Trophoblast cell (in vitro differentiated cells and primary cell): ENCODE measurements around the gene ITLN2.

Experiments
- DNase-seq, 2 donors: peaks; one replicate each; pipeline ENCODE4 v3.0.0-alpha.2; 2016
- H2AFZ ChIP-seq: 2 replicates; pipeline ENCODE4 v1.6.1; 2013; ENCODE audit warnings: low read length, moderate library complexity, mild to moderate bottlenecking; ENCODE audit not compliant: insufficient read depth, poor library complexity
- H2AK5ac ChIP-seq: 2 replicates; pipeline ENCODE4 v1.6.1; 2013; ENCODE audit warnings: mild to moderate bottlenecking, low read length
- H2BK120ac ChIP-seq: 2 replicates; pipeline ENCODE4 v1.6.1; 2013; ENCODE audit warnings: low read length, mild to moderate bottlenecking, moderate library complexity; ENCODE audit not compliant: insufficient read depth, poor library complexity
- H2BK12ac ChIP-seq: 2 replicates; pipeline ENCODE4 v1.6.1; 2013; ENCODE audit warnings: mild to moderate bottlenecking, low read length, moderate library complexity
- H2BK5ac ChIP-seq: 2 replicates; pipeline ENCODE4 v1.6.1; 2013; ENCODE audit warnings: low read length, low read depth, moderate library complexity, mild to moderate bottlenecking; ENCODE audit not compliant: poor library complexity
- H3K14ac ChIP-seq: 2 replicates; pipeline ENCODE4 v1.6.1; 2013; ENCODE audit warnings: mild to moderate bottlenecking, low read length
- H3K18ac ChIP-seq: 2 replicates; pipeline ENCODE4 v1.6.1; 2013; ENCODE audit warnings: mild to moderate bottlenecking, low read length
- H3K23ac ChIP-seq: 2 replicates; pipeline ENCODE4 v1.6.1; 2013; ENCODE audit warnings: low read length
- H3K27ac ChIP-seq: 2 replicates; pipeline ENCODE4 v1.5.1; 2013; ENCODE audit warnings: low read depth, mild to moderate bottlenecking, inconsistent platforms, low read length, moderate library complexity
- H3K27me3 ChIP-seq: 2 replicates; pipeline ENCODE4 v1.6.1; 2013; ENCODE audit warnings: inconsistent platforms, mild to moderate bottlenecking, low read length, moderate library complexity; ENCODE audit not compliant: insufficient read depth
- H3K36me3 ChIP-seq, 2 experiments: 1 replicate in 1 of 2; 2 replicates in 1 of 2; pipeline ENCODE4 v1.6.1; 2013; ENCODE audit warnings: low read length in 2 of 2, mild to moderate bottlenecking in 2 of 2, moderate library complexity in 1 of 2; ENCODE audit not compliant: insufficient read depth in 2 of 2, control insufficient read depth in 1 of 2
- H3K4ac ChIP-seq: 2 replicates; pipeline ENCODE4 v1.6.1; 2013; ENCODE audit warnings: low read depth, mild to moderate bottlenecking, low read length, moderate library complexity
- H3K4me1 ChIP-seq, 2 experiments: 1 replicate in 1 of 2; 2 replicates in 1 of 2; pipeline ENCODE4 v1.6.1; 2013; ENCODE audit warnings: low read length in 2 of 2, mild to moderate bottlenecking in 2 of 2, moderate library complexity in 1 of 2; ENCODE audit not compliant: insufficient read depth in 2 of 2, control insufficient read depth in 1 of 2
- H3K4me2 ChIP-seq: 2 replicates; pipeline ENCODE4 v1.6.1; 2013; ENCODE audit warnings: inconsistent platforms, mild to moderate bottlenecking, low read length, moderate library complexity
- H3K4me3 ChIP-seq: 2 replicates; pipeline ENCODE4 v1.5.1; 2013; ENCODE audit warnings: mild to moderate bottlenecking, low read depth, low read length, inconsistent platforms
- H3K79me1 ChIP-seq: one replicate; pipeline ENCODE4 v1.6.1; 2013; ENCODE audit warnings: low read length
- H3K79me2 ChIP-seq: 2 replicates; pipeline ENCODE4 v1.6.1; 2013; ENCODE audit warnings: low read length, mild to moderate bottlenecking; ENCODE audit not compliant: control insufficient read depth, insufficient read depth, poor library complexity
- H3K9ac ChIP-seq: 2 replicates; pipeline ENCODE4 v1.6.1; 2013; ENCODE audit warnings: mild to moderate bottlenecking, low read length
- H3K9me3 ChIP-seq: 2 replicates; pipeline ENCODE4 v1.6.1; 2013; ENCODE audit warnings: low read depth, mild to moderate bottlenecking, control low read depth, inconsistent platforms, low read length; ENCODE audit not compliant: insufficient read depth
- H4K12ac ChIP-seq: 2 replicates; pipeline ENCODE4 v1.6.1; 2013; ENCODE audit warnings: low read depth, mild to moderate bottlenecking, low read length, moderate library complexity
- H4K8ac ChIP-seq: 2 replicates; pipeline ENCODE4 v1.6.1; 2013; ENCODE audit warnings: low read depth, mild to moderate bottlenecking, low read length, moderate library complexity
- H4K91ac ChIP-seq: one replicate; pipeline ENCODE4 v1.6.1; 2013; ENCODE audit warnings: low read depth, mild to moderate bottlenecking, low read length, moderate library complexity
- WGBS: extraction: QIAGEN DNeasy Blood & Tissue Kit; methylation state at CpG from one replicate; pipeline ENCODE4 v1.1.7; 2013; ENCODE audit warnings: missing lambda C conversion rate; ENCODE audit not compliant: insufficient read length, insufficient coverage; ENCODE audit errors: extremely low coverage; 5-methylcytosine and 5-hydroxymethylcytosine counted together

The ITLN2 gene

DNA sequence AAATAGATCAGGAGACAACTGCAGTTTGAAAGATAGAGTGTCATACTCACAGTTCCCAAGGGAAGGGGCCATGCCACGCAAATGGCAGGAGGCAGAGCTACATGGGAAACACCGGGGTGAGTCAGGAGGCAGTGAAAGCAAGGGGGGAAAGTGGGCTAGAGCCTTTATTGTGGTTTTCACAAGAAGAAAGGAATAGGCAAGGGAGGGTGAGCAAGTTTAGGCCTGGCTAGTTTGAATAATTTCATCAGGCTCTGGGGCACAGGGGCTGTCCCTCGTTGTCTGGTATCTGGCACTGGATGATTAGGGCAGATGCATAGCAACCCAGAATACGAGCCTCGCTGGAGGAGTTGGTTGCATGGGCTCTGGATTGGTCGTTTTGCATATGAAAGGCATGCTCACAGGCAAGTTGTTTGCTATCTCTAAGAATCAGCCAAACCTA lies 17.0 kb upstream of the ITLN2 start:
- no peak overlapping the region for H4K12ac ChIP-seq
- no CpG with 5 or more reads among the region's 6 CpGs for WGBS
- H3K36me3 ChIP-seq: no peaks in the 10 kb centered on the region
- no peak for DNase-seq
- no peak overlapping the region for H3K9ac ChIP-seq
- no peak overlapping the region for H4K91ac ChIP-seq
- no peak overlapping the region for H3K4me3 ChIP-seq
- no peak overlapping the region for H2AFZ ChIP-seq
- H3K79me1 ChIP-seq: no peaks in the 10 kb centered on the region
- no peaks in the 10 kb centered on the region for H3K27me3 ChIP-seq
- H3K9me3 ChIP-seq: no peaks in the 10 kb centered on the region
- H3K4me1 ChIP-seq: no peaks in the 10 kb centered on the region
- H2BK120ac ChIP-seq: no peak overlapping the region
- no peak overlapping the region for H3K23ac ChIP-seq
- H3K27ac ChIP-seq: no peak overlapping the region
- H3K18ac ChIP-seq: no peak overlapping the region
- H4K8ac ChIP-seq: no peak overlapping the region
- H3K4ac ChIP-seq: no peak overlapping the region
- no peaks in the 10 kb centered on the region for H3K79me2 ChIP-seq
- no peak overlapping the region for H3K4me2 ChIP-seq
- no peak overlapping the region for H3K14ac ChIP-seq
- no peak overlapping the region for H2AK5ac ChIP-seq
- no peak overlapping the region for H2BK5ac ChIP-seq
- no peak overlapping the region for H2BK12ac ChIP-seq

DNA sequence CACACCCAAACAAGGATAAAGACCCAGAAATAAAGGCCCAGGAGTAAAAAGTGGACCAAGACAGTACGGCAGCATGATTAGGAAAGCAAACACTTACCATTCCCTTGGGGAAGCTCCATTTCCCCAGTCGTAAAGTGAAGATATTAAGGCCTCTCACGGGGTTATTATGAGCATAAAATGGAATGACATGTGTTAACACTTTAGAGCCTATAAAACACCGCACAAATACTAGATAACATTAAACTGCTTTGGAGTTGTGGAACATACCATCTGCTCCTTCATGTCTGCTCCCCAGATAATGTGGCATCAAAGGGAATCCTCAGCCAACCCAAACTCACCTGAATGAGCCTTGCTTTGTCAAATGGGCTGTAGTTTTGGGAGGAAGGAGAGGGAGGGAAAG lies 8.9 kb upstream of the ITLN2 start:
- H4K8ac ChIP-seq: no peak overlapping the region
- no peak overlapping the region for H2BK12ac ChIP-seq
- WGBS: no CpG with 5 or more reads among the region's 4 CpGs
- no peaks in the 10 kb centered on the region for H3K79me2 ChIP-seq
- no peak overlapping the region for H3K23ac ChIP-seq
- no peak overlapping the region for H4K12ac ChIP-seq
- no peak overlapping the region for H2BK5ac ChIP-seq
- H3K79me1 ChIP-seq: no peaks in the 10 kb centered on the region
- H2AFZ ChIP-seq: no peak overlapping the region
- H3K27me3 ChIP-seq: no peaks in the 10 kb centered on the region
- H3K4ac ChIP-seq: no peak overlapping the region
- no peak overlapping the region for H4K91ac ChIP-seq
- no peak overlapping the region for H3K4me3 ChIP-seq
- H3K36me3 ChIP-seq: no peaks in the 10 kb centered on the region
- no peak overlapping the region for H3K9ac ChIP-seq
- no peak overlapping the region for H3K14ac ChIP-seq
- H3K9me3 ChIP-seq: no peaks in the 10 kb centered on the region
- no peak overlapping the region for H3K18ac ChIP-seq
- no peak overlapping the region for H2BK120ac ChIP-seq
- no peak overlapping the region for H3K27ac ChIP-seq
- H3K4me2 ChIP-seq: no peak overlapping the region
- H3K4me1 ChIP-seq: no peaks in the 10 kb centered on the region
- no peak for DNase-seq
- H2AK5ac ChIP-seq: no peak overlapping the region

DNA sequence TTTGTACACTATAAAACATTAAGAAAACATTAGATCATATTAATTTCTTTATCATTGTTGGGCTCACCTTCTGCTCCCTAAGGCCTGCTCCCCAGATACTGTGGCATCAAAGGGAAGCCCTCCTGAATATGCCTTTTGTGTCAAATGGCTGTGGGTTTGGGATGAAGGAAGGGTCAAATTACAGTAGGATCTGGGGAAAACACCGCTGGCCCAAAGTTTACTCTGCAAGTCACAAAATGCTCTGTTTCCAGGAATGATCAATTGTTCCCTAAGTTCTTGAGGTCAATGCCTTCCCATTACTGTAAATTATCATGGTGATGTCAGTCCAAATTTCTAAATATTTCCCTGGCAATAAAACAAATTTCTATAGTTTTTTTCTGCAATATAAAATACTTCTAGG lies 6.8 kb upstream of the ITLN2 start:
- Histone ChIP-seq H4K12ac (no peak overlapping the region), H3K27me3 (no peaks in the 10 kb centered on the region), H4K91ac (no peak overlapping the region), H3K9me3 (no peaks in the 10 kb centered on the region), H2AFZ (no peak overlapping the region), H3K4me1 (no peaks in the 10 kb centered on the region), H2BK12ac (no peak overlapping the region), H3K9ac (no peak overlapping the region), H3K36me3 (no peaks in the 10 kb centered on the region), H3K18ac (no peak overlapping the region), H2AK5ac (no peak overlapping the region), H3K4me3 (no peak overlapping the region), H3K79me1 (no peaks in the 10 kb centered on the region), H3K27ac (no peak overlapping the region), H2BK5ac (no peak overlapping the region), H3K4me2 (no peak overlapping the region), H2BK120ac (no peak overlapping the region), H3K14ac (no peak overlapping the region), H4K8ac (no peak overlapping the region), H3K79me2 (no peaks in the 10 kb centered on the region), H3K4ac (no peak overlapping the region), H3K23ac (no peak overlapping the region)
- no peak for DNase-seq
- no CpG with 5 or more reads among the region's 1 CpG for whole genome bisulfite sequencing

DNA sequence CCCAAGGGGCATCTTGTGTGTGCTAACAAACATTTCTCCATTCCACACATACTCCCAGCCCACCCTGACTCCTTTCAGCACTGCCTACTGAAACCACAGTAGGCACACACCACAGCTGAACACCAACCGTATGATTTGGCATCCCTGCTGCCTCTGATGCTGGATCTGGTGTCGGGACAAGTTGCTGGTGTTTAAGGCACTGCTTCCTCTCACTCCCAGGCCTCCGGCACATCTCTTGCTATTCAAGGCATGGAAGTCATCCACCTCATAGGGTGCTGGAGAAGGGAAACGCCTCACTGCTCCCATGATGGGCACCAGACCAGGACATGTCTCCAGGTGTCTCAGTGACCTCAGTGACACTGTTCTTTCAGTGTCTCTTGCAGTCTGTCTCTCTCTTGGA lies 2.4 kb upstream of the ITLN2 start:
- H2AK5ac ChIP-seq: no peak overlapping the region
- H3K4ac ChIP-seq: no peak overlapping the region
- peak in 1 of 2 donors; percentile 54 for DNase-seq
- no peak overlapping the region for H2AFZ ChIP-seq
- no peaks in the 10 kb centered on the region for H3K9me3 ChIP-seq
- H3K18ac ChIP-seq: no peak overlapping the region
- no peaks in the 10 kb centered on the region for H3K27me3 ChIP-seq
- H3K36me3 ChIP-seq: no peaks in the 10 kb centered on the region
- no peak overlapping the region for H3K4me2 ChIP-seq
- H3K14ac ChIP-seq: no peak overlapping the region
- H4K12ac ChIP-seq: no peak overlapping the region
- no peak overlapping the region for H2BK12ac ChIP-seq
- H3K27ac ChIP-seq: no peak overlapping the region
- no peak overlapping the region for H3K4me3 ChIP-seq
- H3K79me2 ChIP-seq: no peaks in the 10 kb centered on the region
- no CpG with 5 or more reads among the region's 4 CpGs for WGBS
- no peak overlapping the region for H3K23ac ChIP-seq
- no peak overlapping the region for H2BK120ac ChIP-seq
- no peak overlapping the region for H3K9ac ChIP-seq
- H2BK5ac ChIP-seq: no peak overlapping the region
- no peak overlapping the region for H4K91ac ChIP-seq
- H4K8ac ChIP-seq: no peak overlapping the region
- H3K4me1 ChIP-seq: peaks cover 3% of the 10 kb centered on the region in 2 experiments
- peaks cover 4% of the 10 kb centered on the region for H3K79me1 ChIP-seq
